Ishikawa (cell line): ENCODE results near the gene JPH4.

Experiments used
- TAF1 ChIP-seq: IDR thresholded peaks from 2 replicates; pipeline ENCODE4 v1.6.1; 2012; ENCODE audit warnings: low read depth, mild to moderate bottlenecking
- YY1 ChIP-seq: IDR thresholded peaks from 2 replicates; pipeline ENCODE4 v1.6.1; 2012; ENCODE audit warnings: low read depth
- ZBTB7A ChIP-seq: IDR thresholded peaks from 2 replicates; pipeline ENCODE4 v1.6.1; 2012; ENCODE audit warnings: low read depth
- TF ChIP-seq, protein P1 (sequence below): IDR thresholded peaks from 2 replicates; pipeline ENCODE4 v1.6.1; 2012

DNA sequence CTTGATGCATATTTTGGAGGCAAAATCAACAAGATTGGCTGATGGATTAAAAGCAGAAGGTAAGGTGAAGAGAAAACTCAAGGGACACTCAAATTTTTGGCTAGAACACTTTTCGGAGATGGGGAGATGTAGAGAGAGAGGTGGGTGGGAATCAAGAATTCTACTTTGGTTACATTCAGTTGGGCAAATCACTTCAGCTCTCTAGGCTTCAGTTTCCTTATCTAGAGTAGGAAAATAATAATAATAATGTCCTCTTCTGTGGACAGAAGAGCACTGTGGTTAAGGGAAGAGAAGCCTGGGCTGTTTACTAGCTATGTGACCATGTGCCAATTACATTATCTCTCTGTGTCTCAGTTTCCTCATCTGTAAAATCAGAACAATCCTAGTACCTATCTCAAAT is 34.2 kb upstream of the JPH4 start:
- TF ChIP-seq TAF1 (no peak), ZBTB7A (no peak), YY1 (no peak)
- TF ChIP-seq, protein P1, sequence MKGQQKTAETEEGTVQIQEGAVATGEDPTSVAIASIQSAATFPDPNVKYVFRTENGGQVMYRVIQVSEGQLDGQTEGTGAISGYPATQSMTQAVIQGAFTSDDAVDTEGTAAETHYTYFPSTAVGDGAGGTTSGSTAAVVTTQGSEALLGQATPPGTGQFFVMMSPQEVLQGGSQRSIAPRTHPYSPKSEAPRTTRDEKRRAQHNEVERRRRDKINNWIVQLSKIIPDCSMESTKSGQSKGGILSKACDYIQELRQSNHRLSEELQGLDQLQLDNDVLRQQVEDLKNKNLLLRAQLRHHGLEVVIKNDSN = no peak
